ENCODE measurements around the gene MRGPRX4. TPM values are rescaled to one million over a fixed set of nuclear protein-coding genes. Genes with fewer than 3 reads are reported as not detected.
A peak's percentile ranks its signal among the peaks of the same experiment; 100 is the strongest.
"Not testable (repeated sequence)": the region's sequence is repeated elsewhere in the genome, so short reads cannot be mapped to it uniquely, and the experiment has no call there.

MRGPRX4 gene
- not detected in 2 replicates for total RNA-seq
- polyA plus RNA-seq: not detected in 2 replicates

DNA sequence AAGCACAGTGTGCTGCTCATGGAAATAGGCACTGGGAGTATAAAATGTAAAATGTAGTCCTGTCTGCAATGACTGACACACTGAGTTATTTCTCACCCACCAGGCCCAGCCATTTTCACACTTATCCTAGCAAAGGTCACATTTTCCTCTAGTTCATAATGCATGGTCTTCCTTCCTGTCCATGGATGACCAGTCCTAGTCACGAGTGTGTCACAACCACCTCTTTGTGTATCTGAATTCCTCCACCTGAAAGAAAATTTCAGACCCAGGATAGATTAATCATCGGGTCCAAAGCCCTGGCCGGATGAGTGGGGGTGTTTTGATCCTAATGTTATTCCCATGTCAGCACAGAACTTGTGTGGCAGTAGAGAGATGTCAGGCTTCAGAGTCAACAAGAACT is at the start of gene MRGPRX4:
TSS of gene MRGPRX4 (plus strand) at position 172 of the 400 bp plus-strand sequence. CDS start 420 bp downstream, outside the sequence.
- no peaks in the 10 kb centered on the region for H3K4me1 ChIP-seq (ENCODE audit: low read depth)
- H3K4me3 ChIP-seq: no peak within 1 kb of the TSS
- no peaks in the 10 kb centered on the region for H3K36me3 ChIP-seq
- TF ChIP-seq, protein P1, sequence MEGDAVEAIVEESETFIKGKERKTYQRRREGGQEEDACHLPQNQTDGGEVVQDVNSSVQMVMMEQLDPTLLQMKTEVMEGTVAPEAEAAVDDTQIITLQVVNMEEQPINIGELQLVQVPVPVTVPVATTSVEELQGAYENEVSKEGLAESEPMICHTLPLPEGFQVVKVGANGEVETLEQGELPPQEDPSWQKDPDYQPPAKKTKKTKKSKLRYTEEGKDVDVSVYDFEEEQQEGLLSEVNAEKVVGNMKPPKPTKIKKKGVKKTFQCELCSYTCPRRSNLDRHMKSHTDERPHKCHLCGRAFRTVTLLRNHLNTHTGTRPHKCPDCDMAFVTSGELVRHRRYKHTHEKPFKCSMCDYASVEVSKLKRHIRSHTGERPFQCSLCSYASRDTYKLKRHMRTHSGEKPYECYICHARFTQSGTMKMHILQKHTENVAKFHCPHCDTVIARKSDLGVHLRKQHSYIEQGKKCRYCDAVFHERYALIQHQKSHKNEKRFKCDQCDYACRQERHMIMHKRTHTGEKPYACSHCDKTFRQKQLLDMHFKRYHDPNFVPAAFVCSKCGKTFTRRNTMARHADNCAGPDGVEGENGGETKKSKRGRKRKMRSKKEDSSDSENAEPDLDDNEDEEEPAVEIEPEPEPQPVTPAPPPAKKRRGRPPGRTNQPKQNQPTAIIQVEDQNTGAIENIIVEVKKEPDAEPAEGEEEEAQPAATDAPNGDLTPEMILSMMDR (IDR thresholded peaks at IDR 0.05; ENCODE audit: low read depth, low read length): no peak
- H3K27me3 ChIP-seq: peaks cover 38% of the 10 kb centered on the region
- no peaks in the 10 kb centered on the region for H3K9me3 ChIP-seq (ENCODE audit: low read depth)
- DNase-seq (ENCODE audit: low read depth in 1 of 2, low spot score in 1 of 2): no peak
- no peak within 1 kb of the TSS for H3K27ac ChIP-seq

DNA sequence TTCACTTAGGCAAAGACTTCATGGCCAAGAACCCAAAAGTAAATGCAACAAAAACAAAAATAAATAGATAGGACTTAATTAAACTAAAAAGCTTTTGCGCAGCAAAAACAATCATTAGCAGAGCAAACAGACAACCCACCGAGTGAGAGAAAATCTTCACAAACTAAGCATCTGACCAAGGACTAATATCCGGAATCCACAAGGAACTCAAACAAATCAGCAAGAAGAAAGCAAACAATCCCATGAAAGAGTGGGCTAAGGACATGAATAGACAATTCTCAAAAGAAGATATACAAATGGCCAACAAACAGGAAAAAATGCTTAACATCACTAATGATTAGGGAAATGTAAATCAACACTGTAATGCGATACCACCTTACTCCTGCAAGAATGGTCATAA is 41.5 kb upstream of the MRGPRX4 start:
- not testable (repeated sequence) for H3K27me3 ChIP-seq

DNA sequence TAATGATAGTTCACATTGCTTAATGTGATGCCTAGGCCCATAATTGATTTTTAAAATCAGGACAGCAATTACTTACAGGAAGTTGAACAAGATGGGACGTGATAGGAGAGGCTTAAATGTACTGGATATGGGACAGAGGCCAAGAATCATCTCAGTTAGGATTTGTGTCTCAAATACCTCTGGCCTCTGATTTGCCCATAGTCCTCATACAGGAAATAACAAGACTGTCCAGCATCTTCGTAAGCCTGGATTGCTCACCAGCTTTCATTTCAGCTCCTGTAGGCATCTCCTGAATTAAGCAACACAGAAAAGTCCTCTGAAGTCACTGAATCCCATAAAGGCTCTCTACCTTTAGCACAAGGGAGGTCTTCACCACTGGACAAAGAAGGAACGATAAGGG is 40.3 kb upstream of the MRGPRX4 start, which contains the start of gene MRGPRX3:
TSS of gene MRGPRX3 (plus strand) at position 231 of the 400 bp plus-strand sequence. CDS start 4,632 bp downstream, outside the sequence.
- Histone ChIP-seq H3K36me3 (no peaks in the 10 kb centered on the region), H3K9me3 (ENCODE audit: low read depth) (no peaks in the 10 kb centered on the region)
- TF ChIP-seq, protein P1 (IDR thresholded peaks at IDR 0.05; ENCODE audit: low read depth, low read length): no peak

More for the DNA sequence above, 41.5 kb upstream of the MRGPRX4 start:
- H3K9me3 ChIP-seq (ENCODE audit: low read depth); H3K4me1 ChIP-seq (ENCODE audit: low read depth); H3K36me3 ChIP-seq; H3K4me3 ChIP-seq; DNase-seq (ENCODE audit: low read depth in 1 of 2, low spot score in 1 of 2); H3K27ac ChIP-seq: not testable (repeated sequence)

DNA sequence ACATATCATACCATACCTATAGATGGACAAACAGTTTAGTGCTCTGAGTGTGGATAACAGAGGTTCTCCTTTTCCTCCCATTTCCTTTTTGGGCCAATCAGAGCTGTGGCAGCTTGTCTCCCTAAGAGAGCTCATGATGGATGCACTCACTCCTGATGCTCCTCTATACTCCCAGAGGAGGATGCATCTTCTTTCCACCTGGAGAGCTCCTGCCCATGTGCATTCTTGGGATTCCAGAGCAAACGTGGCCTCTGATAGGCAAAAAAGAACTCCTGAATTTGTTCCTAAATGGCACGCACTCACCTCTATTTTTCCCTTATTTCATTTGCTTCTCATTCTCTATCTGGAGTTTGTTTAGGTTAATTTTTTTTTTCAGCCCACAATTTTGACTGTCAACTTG is 37.3 kb upstream of the MRGPRX4 start:
- H3K4me1 ChIP-seq (ENCODE audit: low read depth): no peaks in the 10 kb centered on the region
- H3K4me3 ChIP-seq: no peak overlapping the region
- no peak for DNase-seq (ENCODE audit: low read depth in 1 of 2, low spot score in 1 of 2)
- H3K27me3 ChIP-seq: peaks cover 12% of the 10 kb centered on the region
- no peak overlapping the region for H3K27ac ChIP-seq
- TF ChIP-seq, protein P1 (IDR thresholded peaks at IDR 0.05; ENCODE audit: low read depth, low read length): no peak
- no peaks in the 10 kb centered on the region for H3K9me3 ChIP-seq (ENCODE audit: low read depth)
- H3K36me3 ChIP-seq: no peaks in the 10 kb centered on the region

More for the DNA sequence above, 40.3 kb upstream of the MRGPRX4 start, which contains the start of gene MRGPRX3:
- H3K27ac ChIP-seq: no peak within 1 kb of the TSS
- no peak within 1 kb of the TSS for H3K4me3 ChIP-seq
- H3K27me3 ChIP-seq: peaks cover 5% of the 10 kb centered on the region
- peak in 1 of 2 donors; percentile 8 for DNase-seq (ENCODE audit: low read depth in 1 of 2, low spot score in 1 of 2)
- no peaks in the 10 kb centered on the region for H3K4me1 ChIP-seq (ENCODE audit: low read depth)

DNA sequence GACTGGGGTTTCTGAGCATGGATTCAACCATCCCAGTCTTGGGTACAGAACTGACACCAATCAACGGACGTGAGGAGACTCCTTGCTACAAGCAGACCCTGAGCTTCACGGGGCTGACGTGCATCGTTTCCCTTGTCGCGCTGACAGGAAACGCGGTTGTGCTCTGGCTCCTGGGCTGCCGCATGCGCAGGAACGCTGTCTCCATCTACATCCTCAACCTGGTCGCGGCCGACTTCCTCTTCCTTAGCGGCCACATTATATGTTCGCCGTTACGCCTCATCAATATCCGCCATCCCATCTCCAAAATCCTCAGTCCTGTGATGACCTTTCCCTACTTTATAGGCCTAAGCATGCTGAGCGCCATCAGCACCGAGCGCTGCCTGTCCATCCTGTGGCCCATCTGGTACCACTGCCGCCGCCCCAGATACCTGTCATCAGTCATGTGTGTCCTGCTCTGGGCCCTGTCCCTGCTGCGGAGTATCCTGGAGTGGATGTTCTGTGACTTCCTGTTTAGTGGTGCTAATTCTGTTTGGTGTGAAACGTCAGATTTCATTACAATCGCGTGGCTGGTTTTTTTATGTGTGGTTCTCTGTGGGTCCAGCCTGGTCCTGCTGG is 35.3 kb upstream of the MRGPRX4 start:
- no peaks in the 10 kb centered on the region for H3K4me1 ChIP-seq (ENCODE audit: low read depth)

DNA sequence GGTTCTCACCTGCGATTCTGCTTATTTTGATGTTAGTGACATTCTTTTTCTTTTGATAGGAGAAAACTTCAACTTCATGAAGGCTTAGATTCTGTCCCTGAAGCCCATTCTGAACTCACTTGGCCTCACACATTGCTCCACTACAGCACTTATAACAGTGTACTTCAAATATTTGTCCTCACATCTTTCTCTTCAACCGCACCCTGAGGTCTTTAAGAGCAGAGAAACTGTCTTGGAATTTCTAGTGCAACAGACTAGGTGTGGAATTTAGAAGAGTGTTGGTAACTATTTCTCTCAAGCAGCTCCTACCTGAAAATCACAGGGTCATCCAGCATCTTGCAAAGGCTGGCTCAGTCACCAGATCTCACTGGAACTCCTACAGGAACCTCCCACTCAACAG is 32.5 kb upstream of the MRGPRX4 start:
- H3K27ac ChIP-seq: no peak overlapping the region
- H3K36me3 ChIP-seq: no peaks in the 10 kb centered on the region
- no peaks in the 10 kb centered on the region for H3K9me3 ChIP-seq (ENCODE audit: low read depth)
- TF ChIP-seq, protein P1 (IDR thresholded peaks at IDR 0.05; ENCODE audit: low read depth, low read length): no peak
- H3K4me3 ChIP-seq: no peak overlapping the region
- no peak for DNase-seq (ENCODE audit: low read depth in 1 of 2, low spot score in 1 of 2)
- peaks cover 27% of the 10 kb centered on the region for H3K27me3 ChIP-seq
- H3K4me1 ChIP-seq (ENCODE audit: low read depth): no peaks in the 10 kb centered on the region

More for the DNA sequence above, 35.3 kb upstream of the MRGPRX4 start:
- H3K27ac ChIP-seq: no peak overlapping the region
- DNase-seq (ENCODE audit: low read depth in 1 of 2, low spot score in 1 of 2): no peak
- H3K9me3 ChIP-seq (ENCODE audit: low read depth): no peaks in the 10 kb centered on the region
- TF ChIP-seq, protein P1 (IDR thresholded peaks at IDR 0.05; ENCODE audit: low read depth, low read length): no peak
- H3K27me3 ChIP-seq: peaks cover 16% of the 10 kb centered on the region
- H3K4me3 ChIP-seq: no peak overlapping the region
- H3K36me3 ChIP-seq: no peaks in the 10 kb centered on the region

All from cardiac muscle cell (in vitro differentiated cells and primary cell).